Measurements from ENCODE around the gene PHKG2.
A peak's percentile ranks its signal among the peaks of the same experiment; 100 is the strongest.

The PHKG2 gene

GRCh38 chr16:30771726-30772125 is 23.5 kb downstream of the PHKG2 start:
- H3K27ac ChIP-seq = no peak overlapping the region
- DNase-seq = no peak
- no peak overlapping the region for H3K4me3 ChIP-seq (ENCODE audit: low read depth, low read length)
- H3K36me3 ChIP-seq = peaks cover 72% of the 10 kb centered on the region
- H3K9me3 ChIP-seq (ENCODE audit: severe bottlenecking) = no peaks in the 10 kb centered on the region
- H3K27me3 ChIP-seq (ENCODE audit: insufficient read depth, low read depth, severe bottlenecking) = no peaks in the 10 kb centered on the region
- TF ChIP-seq, protein P1, sequence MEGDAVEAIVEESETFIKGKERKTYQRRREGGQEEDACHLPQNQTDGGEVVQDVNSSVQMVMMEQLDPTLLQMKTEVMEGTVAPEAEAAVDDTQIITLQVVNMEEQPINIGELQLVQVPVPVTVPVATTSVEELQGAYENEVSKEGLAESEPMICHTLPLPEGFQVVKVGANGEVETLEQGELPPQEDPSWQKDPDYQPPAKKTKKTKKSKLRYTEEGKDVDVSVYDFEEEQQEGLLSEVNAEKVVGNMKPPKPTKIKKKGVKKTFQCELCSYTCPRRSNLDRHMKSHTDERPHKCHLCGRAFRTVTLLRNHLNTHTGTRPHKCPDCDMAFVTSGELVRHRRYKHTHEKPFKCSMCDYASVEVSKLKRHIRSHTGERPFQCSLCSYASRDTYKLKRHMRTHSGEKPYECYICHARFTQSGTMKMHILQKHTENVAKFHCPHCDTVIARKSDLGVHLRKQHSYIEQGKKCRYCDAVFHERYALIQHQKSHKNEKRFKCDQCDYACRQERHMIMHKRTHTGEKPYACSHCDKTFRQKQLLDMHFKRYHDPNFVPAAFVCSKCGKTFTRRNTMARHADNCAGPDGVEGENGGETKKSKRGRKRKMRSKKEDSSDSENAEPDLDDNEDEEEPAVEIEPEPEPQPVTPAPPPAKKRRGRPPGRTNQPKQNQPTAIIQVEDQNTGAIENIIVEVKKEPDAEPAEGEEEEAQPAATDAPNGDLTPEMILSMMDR (IDR thresholded peaks at IDR 0.05; ENCODE audit: low read depth, low read length) = no peak

- Histone ChIP-seq H3K36me3 (peaks cover 59% of the 10 kb centered on the region), H3K27ac (no peak overlapping the region), H3K27me3 (ENCODE audit: insufficient read depth, low read depth, severe bottlenecking) (no peaks in the 10 kb centered on the region), H3K9me3 (ENCODE audit: severe bottlenecking) (no peaks in the 10 kb centered on the region), H3K4me3 (ENCODE audit: low read depth, low read length) (no peak overlapping the region)
- TF ChIP-seq, protein P1 (IDR thresholded peaks at IDR 0.05; ENCODE audit: low read depth, low read length) = no peak
- no peak for DNase-seq
Measured at GRCh38 chr16:30773826-30774225, 25.6 kb downstream of the PHKG2 start.

DNA sequence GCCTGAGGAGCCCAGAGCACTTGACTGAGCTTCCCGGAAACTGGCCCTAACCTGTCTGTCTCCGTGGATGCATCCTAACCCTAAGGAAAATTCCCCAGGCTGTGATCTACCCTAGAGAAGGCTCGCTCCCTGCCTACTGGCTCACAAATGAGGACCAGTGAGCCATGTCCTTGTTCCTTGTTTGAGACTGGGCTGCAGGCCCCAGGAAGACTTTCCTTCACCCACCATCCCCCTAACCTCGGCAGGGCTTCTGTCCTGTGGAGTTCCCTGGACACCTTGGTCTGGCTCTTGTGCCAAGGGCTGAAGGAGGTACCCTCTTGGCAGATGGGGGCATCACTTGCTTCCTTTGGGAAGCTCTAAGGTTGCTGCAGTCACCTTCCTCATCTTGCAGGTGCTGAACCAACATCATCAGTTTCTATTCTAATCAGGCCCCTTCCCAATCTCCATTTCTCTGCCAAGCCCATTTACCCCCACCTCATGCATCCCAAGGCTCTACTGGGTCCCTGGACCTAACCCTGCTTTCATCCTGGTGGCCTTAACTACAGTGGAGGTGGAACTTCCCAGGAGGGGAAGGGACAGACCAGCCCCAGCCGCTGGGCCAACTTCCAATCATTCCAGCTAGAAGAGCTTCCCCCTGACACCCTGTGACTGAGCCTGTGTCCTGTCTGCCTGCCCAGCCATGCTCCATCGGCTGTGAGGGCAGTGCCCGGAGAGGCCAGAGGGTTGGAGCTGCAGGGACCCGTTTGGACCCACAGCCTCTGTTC is 26.3 kb downstream of the PHKG2 start:
- no peaks in the 10 kb centered on the region for H3K27me3 ChIP-seq (ENCODE audit: insufficient read depth, low read depth, severe bottlenecking)
- peak overlapping the region; percentile 51; the same call in 1 of the 2 replicates for H3K4me3 ChIP-seq (ENCODE audit: low read depth, low read length)
- DNase-seq = no peak
- peak overlapping the region; percentile 80 for H3K27ac ChIP-seq
- TF ChIP-seq, protein P1 (IDR thresholded peaks at IDR 0.05; ENCODE audit: low read depth, low read length) = no peak
- H3K9me3 ChIP-seq (ENCODE audit: severe bottlenecking) = no peaks in the 10 kb centered on the region
- H3K36me3 ChIP-seq = peaks cover 52% of the 10 kb centered on the region

DNA sequence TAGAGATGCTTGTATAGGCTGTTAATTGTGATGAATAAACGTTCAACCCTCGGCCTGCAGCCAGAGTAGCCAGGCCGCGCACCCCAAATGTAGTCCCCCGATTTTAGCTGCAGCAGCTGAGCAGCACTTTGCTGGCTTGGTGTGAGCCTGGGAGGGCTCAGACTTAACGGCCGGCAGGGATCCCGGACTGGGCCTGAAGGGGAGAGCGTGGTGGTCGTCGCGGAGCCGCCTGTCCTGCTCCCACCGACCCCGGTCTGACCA is 26.8 kb downstream of the PHKG2 start:
- Histone ChIP-seq H3K36me3 (peaks cover 53% of the 10 kb centered on the region), H3K27ac (peak overlapping the region; percentile 80), H3K27me3 (ENCODE audit: insufficient read depth, low read depth, severe bottlenecking) (no peaks in the 10 kb centered on the region), H3K4me3 (ENCODE audit: low read depth, low read length) (peak overlapping the region; percentile 51), H3K9me3 (ENCODE audit: severe bottlenecking) (no peaks in the 10 kb centered on the region)
- TF ChIP-seq, protein P1 (IDR thresholded peaks at IDR 0.05; ENCODE audit: low read depth, low read length) = no peak
- DNase-seq = no peak

- peak overlapping the region; percentile 51 for H3K4me3 ChIP-seq (ENCODE audit: low read depth, low read length)
- H3K9me3 ChIP-seq (ENCODE audit: severe bottlenecking) = no peaks in the 10 kb centered on the region
- H3K27ac ChIP-seq = peak overlapping the region; percentile 80
- no peaks in the 10 kb centered on the region for H3K27me3 ChIP-seq (ENCODE audit: insufficient read depth, low read depth, severe bottlenecking)
- peaks cover 52% of the 10 kb centered on the region for H3K36me3 ChIP-seq
- TF ChIP-seq, protein P1 (IDR thresholded peaks at IDR 0.05; ENCODE audit: low read depth, low read length) = no peak
- DNase-seq = peak; percentile 90
Measured at GRCh38 chr16:30775392-30776188, 27.4 kb downstream of the PHKG2 start.

Measured in WERI-Rb-1 (cell line).